Esophagus muscularis mucosa (tissue), 4 donors: Measurements from ENCODE around the gene MAP1S.

ENCODE experiments used
- EP300 ChIP-seq: sonication (generic); formaldehyde crosslinking; IDR thresholded peaks from one replicate; pipeline ENCODE4 v1.6.1; 2017; ENCODE audit warnings: antibody characterized with exemption
- POLR2A ChIP-seq: fragments of 450-650 bp; IDR thresholded peaks from one replicate; pipeline ENCODE4 v1.6.1; 2017; ENCODE audit warnings: antibody characterized with exemption, moderate library complexity, mild to moderate bottlenecking, low read depth
- TF ChIP-seq, protein P1 (sequence below), 3 experiments: fragments of 200-600 bp in 2 of 3; fragments of 450-650 bp in 1 of 3; sonication (generic) in 2 of 3; IDR thresholded peaks; one replicate each; pipeline ENCODE4 v1.5.1; 2017 to 2019; ENCODE audit warnings: antibody characterized with exemption in 3 of 3, mild to moderate bottlenecking in 2 of 3, moderate library complexity in 1 of 3

- TF ChIP-seq POLR2A (no peak), EP300 (no peak)
- TF ChIP-seq, protein P1, sequence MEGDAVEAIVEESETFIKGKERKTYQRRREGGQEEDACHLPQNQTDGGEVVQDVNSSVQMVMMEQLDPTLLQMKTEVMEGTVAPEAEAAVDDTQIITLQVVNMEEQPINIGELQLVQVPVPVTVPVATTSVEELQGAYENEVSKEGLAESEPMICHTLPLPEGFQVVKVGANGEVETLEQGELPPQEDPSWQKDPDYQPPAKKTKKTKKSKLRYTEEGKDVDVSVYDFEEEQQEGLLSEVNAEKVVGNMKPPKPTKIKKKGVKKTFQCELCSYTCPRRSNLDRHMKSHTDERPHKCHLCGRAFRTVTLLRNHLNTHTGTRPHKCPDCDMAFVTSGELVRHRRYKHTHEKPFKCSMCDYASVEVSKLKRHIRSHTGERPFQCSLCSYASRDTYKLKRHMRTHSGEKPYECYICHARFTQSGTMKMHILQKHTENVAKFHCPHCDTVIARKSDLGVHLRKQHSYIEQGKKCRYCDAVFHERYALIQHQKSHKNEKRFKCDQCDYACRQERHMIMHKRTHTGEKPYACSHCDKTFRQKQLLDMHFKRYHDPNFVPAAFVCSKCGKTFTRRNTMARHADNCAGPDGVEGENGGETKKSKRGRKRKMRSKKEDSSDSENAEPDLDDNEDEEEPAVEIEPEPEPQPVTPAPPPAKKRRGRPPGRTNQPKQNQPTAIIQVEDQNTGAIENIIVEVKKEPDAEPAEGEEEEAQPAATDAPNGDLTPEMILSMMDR (IDR thresholded peaks at IDR 0.05): no peak
Observed at GRCh38 chr19:17770613-17771012, 51.3 kb downstream of the MAP1S start.
